NT2/D1 (cell line): ENCODE measurements around the gene CD37.
"Not testable (repeated sequence)": the region's sequence is repeated elsewhere in the genome, so short reads cannot be mapped to it uniquely, and the experiment has no call there.

Experiments used
- SUZ12 ChIP-seq: IDR thresholded peaks from 2 replicates; pipeline ENCODE4 v1.6.1; 2011; ENCODE audit not compliant: insufficient read length, insufficient read depth; ENCODE audit errors: extremely low read depth
- YY1 ChIP-seq: IDR thresholded peaks from 2 replicates; pipeline ENCODE4 v1.6.1; 2011; ENCODE audit not compliant: insufficient read length, insufficient read depth
- ZNF274 ChIP-seq: IDR thresholded peaks from 2 replicates; pipeline ENCODE4 v1.6.1; 2011; ENCODE audit warnings: mild to moderate bottlenecking, low read depth, low read length

DNA sequence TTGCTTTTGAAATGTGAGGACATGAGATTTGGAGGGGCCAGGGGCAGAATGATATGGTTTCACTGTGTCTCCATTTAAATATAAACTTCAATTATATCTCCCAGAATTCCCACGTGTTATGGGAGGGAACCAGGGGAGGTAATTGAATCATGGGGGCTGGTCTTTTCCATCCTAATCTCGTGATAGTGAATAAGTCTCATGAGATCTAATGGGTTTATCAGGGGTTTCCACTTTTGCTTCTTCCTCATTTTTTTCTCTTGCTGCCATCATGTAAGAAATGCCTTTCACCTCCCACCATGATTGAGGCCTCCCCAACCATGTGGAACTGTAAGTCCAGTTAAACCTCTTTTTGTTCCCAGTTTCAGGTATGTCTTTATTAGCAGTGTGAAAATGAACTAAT, 45.9 kb upstream of the CD37 start:
- not testable (repeated sequence) for TF ChIP-seq SUZ12, YY1, ZNF274
